ENCODE data around the gene GSTA5.

- TF ChIP-seq, protein P1, sequence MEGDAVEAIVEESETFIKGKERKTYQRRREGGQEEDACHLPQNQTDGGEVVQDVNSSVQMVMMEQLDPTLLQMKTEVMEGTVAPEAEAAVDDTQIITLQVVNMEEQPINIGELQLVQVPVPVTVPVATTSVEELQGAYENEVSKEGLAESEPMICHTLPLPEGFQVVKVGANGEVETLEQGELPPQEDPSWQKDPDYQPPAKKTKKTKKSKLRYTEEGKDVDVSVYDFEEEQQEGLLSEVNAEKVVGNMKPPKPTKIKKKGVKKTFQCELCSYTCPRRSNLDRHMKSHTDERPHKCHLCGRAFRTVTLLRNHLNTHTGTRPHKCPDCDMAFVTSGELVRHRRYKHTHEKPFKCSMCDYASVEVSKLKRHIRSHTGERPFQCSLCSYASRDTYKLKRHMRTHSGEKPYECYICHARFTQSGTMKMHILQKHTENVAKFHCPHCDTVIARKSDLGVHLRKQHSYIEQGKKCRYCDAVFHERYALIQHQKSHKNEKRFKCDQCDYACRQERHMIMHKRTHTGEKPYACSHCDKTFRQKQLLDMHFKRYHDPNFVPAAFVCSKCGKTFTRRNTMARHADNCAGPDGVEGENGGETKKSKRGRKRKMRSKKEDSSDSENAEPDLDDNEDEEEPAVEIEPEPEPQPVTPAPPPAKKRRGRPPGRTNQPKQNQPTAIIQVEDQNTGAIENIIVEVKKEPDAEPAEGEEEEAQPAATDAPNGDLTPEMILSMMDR (IDR thresholded peaks at IDR 0.05; ENCODE audit: low read depth, low read length, missing input control): no peak
- TF ChIP-seq RAD21 (IDR thresholded peaks at IDR 0.05) (no peak), TAF1 (conservative IDR thresholded peaks at IDR 0.05) (no peak), REST (IDR thresholded peaks at IDR 0.05) (no peak), GABPA (IDR thresholded peaks at IDR 0.05 in 1 of 2, conservative IDR thresholded peaks at IDR 0.05 in 1 of 2) (no peak), EGR1 (IDR thresholded peaks at IDR 0.05; ENCODE audit: low read depth in 2 of 2) (no peak), ATF3 (IDR thresholded peaks at IDR 0.05) (no peak), SP1 (IDR thresholded peaks at IDR 0.05) (no peak), FOXA2 (IDR thresholded peaks at IDR 0.05) (no peak), RXRA (IDR thresholded peaks at IDR 0.05) (no peak), FOXA1 (IDR thresholded peaks at IDR 0.05) (no peak)
- TF ChIP-seq, protein P2, sequence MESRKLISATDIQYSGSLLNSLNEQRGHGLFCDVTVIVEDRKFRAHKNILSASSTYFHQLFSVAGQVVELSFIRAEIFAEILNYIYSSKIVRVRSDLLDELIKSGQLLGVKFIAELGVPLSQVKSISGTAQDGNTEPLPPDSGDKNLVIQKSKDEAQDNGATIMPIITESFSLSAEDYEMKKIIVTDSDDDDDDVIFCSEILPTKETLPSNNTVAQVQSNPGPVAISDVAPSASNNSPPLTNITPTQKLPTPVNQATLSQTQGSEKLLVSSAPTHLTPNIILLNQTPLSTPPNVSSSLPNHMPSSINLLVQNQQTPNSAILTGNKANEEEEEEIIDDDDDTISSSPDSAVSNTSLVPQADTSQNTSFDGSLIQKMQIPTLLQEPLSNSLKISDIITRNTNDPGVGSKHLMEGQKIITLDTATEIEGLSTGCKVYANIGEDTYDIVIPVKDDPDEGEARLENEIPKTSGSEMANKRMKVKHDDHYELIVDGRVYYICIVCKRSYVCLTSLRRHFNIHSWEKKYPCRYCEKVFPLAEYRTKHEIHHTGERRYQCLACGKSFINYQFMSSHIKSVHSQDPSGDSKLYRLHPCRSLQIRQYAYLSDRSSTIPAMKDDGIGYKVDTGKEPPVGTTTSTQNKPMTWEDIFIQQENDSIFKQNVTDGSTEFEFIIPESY (IDR thresholded peaks at IDR 0.05): no peak
- TF ChIP-seq, protein P3, sequence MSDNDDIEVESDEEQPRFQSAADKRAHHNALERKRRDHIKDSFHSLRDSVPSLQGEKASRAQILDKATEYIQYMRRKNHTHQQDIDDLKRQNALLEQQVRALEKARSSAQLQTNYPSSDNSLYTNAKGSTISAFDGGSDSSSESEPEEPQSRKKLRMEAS (IDR thresholded peaks at IDR 0.05): no peak
Observed at GRCh38 chr6:52808660-52809059, 32.0 kb downstream of the GSTA5 start.
